GM21447 (cell line): ENCODE results near the gene UBE2D3.
A peak's percentile ranks its signal among the peaks of the same experiment; 100 is the strongest.
"Not testable (repeated sequence)": the region's sequence is repeated elsewhere in the genome, so short reads cannot be mapped to it uniquely, and the experiment has no call there.

Source experiments
- ATAC-seq: cut with Tn5 transposase; IDR thresholded peaks from one replicate; pipeline ENCODE4 v1.9.1; 2021; ENCODE audit not compliant: unreplicated experiment

The UBE2D3 gene

GRCh38 chr4:102826890-102827673 lies at the start of gene UBE2D3:
Gene UBE2D3 (minus strand): TSS chr4:102827551. CDS start chr4:102826508, 1,043 bp downstream.
- ATAC-seq: peak; percentile 26

- no peak for ATAC-seq
Measured at GRCh38 chr4:102871772-102872171, 44.4 kb upstream of the UBE2D3 start.

- ATAC-seq: peak; percentile 28
Measured at GRCh38 chr4:102869569-102870197, 42.3 kb upstream of the UBE2D3 start.

- ATAC-seq: peak; percentile 80
Measured at GRCh38 chr4:102868781-102869568, 41.6 kb upstream of the UBE2D3 start, which contains the start of gene CISD2. Gene CISD2 (plus strand): TSS chr4:102868992. CDS start chr4:102869085, 93 bp downstream.

DNA sequence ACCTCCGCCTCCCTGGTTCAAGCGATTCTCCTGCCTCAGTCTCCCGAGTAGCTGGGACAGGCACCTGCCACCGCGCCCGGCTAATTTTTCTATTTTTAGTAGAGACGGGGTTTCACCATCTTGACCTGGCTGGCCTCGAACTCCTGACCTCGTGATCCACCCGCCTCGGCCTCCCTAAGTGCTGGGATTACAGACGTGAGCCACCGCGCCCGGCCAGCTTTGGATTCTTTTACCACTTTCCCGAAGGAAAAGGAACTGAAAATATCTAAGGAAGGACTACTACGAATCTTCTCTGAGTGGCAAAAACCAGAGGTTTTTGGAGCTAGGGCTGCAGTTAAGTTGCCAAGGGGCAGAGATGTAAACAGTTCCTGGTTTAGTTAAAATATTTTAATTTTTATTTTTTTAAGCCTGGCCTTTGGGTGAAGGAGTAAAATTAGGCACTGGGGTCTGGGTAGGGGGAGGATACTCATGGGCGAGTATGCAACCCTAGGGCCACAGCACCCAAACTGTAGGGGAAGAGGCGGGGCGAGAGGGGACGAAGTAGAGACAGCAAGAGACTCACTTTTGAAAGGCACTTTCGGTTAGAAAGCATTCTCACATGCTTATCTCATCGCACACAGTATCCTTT lies 40.9 kb upstream of the UBE2D3 start:
- ATAC-seq: peak; percentile 48

DNA sequence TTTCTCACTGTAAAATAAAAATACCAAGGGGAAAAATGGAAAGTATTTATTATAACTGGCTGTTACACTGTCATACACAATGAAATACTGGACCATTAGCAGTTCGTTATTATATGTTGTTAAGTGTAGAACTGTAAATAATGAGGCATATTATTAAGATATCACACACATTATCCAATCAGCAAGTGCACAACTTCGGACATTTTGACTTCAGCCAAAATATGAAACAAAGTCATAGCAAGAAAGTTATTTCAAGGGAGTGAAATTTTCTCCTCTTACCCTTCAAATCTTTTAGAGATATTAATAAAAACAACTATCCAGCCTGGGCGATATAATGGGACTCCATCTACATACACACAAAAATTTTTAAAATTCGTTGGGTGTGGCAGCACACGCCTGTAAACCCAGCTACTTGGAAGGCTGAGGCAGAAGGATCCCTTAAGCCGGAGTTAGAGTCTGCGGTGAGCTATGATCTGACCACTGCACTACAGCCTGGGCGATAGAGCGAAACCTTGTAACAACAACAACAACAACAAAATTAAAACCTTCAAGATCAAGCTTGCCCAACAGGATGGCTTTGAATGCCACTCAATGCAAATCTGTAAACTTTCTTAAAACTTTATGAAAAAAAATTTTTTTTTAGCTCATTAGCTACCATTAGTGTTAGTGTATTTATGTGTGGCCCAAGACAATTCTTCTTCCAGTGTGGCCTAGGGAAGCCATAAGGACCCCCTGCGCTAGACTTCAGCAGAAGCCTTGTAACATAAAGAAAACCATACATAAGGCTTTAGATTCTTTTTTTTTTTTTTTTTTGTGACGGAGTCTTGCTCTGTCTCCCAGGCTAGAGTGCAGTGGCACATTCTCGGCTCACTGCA lies 40.2 kb upstream of the UBE2D3 start:
- ATAC-seq: no peak

DNA sequence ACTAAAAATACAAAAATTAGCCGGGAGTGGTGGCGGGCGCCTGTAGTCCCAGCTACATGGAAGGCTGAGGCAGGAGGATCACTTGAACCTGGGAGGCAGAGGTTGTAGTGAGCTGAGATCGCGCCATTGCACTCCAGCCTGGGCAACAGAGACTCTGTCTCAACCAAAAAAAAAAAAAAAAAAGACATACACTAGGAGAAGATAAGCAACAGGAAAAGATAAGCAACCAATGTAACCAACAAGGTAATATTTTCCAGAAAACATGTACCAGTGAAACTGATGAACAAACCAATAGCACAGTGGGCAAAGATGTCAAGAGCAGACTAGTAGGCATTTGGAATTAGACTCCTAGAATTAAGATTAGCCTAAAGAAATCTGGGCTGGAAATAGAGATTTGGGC lies 38.0 kb upstream of the UBE2D3 start:
- not testable (repeated sequence) for ATAC-seq

GRCh38 chr4:102862747-102863146 lies 35.4 kb upstream of the UBE2D3 start:
- ATAC-seq: no peak

GRCh38 chr4:102862016-102862415 lies 34.7 kb upstream of the UBE2D3 start:
- ATAC-seq: no peak

- ATAC-seq: no peak
Measured at GRCh38 chr4:102860611-102861324, 33.4 kb upstream of the UBE2D3 start.

DNA sequence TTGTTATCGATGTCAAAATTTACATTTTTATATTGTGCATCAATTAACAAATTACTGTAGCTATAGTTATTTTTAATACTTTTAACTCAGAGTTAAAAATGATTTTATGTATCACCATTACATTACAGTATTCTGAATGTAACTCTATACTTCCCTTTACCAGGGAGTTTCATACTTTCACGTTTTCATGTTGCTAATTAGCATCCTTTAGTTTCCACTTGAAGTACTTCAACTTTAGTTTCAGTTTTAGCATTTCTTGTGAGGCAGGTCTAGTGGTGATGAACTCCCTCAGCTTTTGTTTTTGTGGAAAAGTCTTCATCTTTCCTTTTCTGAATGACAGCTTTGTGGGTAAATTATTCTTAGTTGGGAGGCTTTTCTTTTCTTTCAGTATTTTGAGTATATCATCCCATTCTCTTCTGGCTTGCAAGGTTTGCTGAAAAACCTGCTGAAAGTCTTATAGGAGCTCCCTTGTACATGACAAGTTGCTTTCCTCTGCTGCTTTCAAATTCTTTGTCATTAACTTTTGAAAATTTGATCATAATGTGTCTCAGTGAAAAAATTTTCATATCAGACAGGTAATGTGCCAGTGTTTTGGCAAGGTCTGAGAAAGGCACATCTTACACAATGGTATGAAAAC lies 31.6 kb upstream of the UBE2D3 start:
- ATAC-seq: no peak

DNA sequence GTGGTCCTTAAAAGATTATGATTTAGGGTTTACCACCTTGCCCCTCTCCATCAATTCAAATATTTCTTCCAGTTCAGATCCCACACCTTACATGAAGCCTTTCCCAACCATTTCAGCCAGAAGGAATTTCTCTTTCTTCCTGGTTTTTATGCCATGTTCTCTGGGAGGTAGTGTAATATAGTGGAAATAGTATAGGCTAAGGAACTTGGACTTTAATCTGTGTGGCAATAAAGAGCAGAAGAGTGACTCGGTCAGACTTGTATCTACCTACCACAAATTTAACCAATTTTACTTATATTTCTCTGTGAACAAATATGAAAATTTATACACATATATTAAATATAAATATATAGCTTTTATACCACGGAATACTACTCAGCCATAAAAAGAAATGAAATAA lies 23.0 kb upstream of the UBE2D3 start:
- ATAC-seq: no peak

GRCh38 chr4:102849579-102850104 lies 22.3 kb upstream of the UBE2D3 start:
- ATAC-seq: no peak

GRCh38 chr4:102847687-102848086 lies 20.3 kb upstream of the UBE2D3 start:
- ATAC-seq: no peak

DNA sequence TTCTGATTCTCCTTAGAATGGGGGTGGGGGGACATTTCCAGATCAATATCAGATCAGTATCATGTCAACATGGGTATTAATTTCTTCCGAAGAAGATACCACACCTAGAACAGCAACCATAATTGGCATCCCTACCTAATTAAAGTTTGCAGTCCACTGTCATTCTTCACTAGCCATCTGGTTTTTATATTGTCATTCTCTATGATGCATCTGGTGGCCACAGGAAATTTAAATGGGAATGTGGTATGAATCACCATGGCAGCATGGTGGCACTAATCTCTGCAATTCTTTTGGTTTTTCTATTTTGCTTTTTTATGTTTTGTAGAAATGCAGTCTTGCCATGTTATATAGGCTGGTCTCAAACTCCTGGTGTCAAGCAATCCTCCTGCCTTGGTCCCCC lies 16.6 kb upstream of the UBE2D3 start:
- no peak for ATAC-seq

GRCh38 chr4:102843273-102843672 lies 15.9 kb upstream of the UBE2D3 start:
- ATAC-seq: no peak

- ATAC-seq: no peak
Measured at GRCh38 chr4:102842367-102842766, 15.0 kb upstream of the UBE2D3 start.

DNA sequence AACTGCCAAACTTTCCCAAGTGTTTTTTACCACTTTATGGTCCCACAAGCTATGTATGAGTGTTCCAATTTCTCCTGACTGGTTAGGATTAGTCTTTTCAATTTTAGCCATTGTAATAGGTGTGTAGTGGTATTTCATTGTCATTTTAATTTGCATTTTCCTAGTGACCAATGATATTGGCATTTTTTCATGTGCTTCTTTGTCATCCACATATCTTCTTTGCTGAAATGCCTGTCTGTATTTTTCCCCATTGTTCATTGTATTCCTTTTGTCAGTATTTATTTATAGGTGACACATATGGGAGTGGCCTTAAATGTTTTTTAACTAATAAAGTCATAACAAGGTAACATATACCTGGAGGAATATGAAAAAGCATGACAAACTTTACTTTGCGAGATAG lies 9.2 kb upstream of the UBE2D3 start:
- no peak for ATAC-seq

- no peak for ATAC-seq
Measured at GRCh38 chr4:102832667-102833066, 5.3 kb upstream of the UBE2D3 start.
